ENCODE data around the gene LDLRAD4.

LDLRAD4 gene

DNA sequence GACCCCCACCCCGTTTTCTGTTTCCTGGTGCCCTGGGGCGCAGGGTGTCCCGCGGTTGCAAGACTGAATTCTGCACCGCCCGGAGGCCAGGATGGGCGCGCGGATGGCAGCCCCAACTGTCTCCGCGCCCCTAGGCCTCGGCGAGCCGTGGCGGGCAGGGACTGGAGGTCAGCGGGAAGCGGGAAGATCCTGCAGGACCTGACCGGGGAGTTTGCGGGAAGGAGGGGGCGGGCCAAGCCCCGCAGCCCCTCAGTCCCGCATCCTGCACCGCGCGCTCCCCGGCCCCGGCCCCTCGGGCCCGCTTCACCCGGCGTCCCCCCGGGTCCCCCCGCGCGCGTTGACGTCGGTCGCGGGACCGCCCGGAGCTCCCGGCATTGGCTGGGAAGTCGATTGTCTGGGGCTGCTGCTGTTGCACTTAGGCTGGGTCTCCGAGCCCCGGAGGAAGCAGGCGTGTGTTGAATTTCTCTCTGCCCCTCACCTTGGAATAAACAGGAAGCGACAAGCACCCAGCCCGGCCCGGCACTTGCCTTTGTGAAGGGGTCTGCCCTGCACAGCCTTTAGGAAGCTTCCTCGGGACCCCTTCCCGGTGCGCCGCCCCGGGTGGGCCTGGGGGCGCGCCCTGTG lies at the start of gene LDLRAD4:
Gene LDLRAD4, plus strand, starts transcription at position 393 of the 624 bp plus-strand sequence.
- DNase-seq = peak in 34 of 51 donors; percentile 21 to 72 (median 56)

DNA sequence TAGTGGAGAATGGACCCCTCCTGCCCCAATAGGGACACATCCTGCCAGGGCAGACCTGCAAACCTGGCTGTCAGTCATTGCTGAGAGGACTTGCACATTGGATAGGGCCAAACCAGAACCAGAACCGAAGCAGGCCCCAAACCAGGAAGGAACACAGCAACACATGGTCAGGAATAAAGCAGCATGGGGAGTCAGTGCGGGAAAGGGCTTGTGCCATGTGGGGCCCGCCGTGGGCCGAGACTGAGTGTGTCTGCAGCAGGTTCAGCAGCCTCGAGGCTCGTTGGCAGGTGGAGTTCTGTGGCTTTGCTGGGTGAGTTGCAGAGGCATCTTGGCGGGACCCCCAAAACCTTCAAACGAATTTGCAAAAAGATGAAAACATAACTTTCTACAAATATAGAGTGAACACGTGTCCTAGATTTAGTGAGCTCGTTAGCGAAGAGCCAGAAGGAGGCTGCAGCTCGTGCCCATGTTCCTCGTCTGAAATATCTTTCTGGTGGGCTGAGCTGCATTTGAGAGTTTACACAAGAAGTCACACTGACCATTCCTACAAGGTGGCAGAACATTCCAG lies 44.9 kb upstream of the LDLRAD4 start:
- no peak for DNase-seq

GRCh38 chr18:13175266-13175665 lies 43.3 kb upstream of the LDLRAD4 start:
- no peak for DNase-seq

- DNase-seq = no peak
Measured at GRCh38 chr18:13175754-13176210, 42.8 kb upstream of the LDLRAD4 start.

DNA sequence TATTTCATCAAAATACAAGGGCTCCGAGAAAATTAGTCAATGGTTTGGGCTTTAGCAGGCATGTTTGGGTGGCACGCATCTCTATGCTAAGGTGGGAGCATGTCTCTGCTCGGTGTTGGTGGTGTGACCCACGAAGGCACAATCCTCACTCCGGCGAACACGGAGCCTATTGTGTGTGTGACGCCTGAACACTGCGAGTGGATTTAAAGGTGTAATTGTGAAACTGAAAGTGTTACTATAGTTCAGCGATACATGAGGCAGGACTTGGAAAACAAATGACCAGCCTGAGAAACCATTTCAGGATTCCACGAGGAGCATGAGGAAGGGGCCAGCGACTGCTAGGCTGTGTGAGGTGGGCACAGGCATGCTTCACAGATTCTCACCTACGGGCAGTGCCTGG lies 41.7 kb upstream of the LDLRAD4 start:
- DNase-seq = no peak

GRCh38 chr18:13178197-13178596 lies 40.4 kb upstream of the LDLRAD4 start:
- DNase-seq = no peak

DNA sequence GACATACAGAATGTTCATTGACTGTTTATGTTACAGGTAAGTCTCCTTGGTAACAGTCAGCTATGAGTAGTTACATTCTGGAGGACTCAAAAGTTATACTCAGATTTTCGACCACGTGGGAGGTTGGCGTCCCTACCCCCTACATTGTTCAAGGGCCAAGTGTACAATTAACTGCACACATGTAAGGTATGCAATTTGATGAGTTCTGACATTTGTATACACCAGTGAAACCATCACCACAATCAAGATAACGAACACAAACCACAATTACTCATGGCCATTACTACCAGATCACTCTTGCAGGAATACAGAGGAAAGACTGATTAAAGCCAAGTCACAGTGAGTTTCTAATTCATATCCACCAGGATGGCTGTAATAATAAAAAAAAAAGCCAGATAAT lies 39.6 kb upstream of the LDLRAD4 start:
- DNase-seq = no peak

DNA sequence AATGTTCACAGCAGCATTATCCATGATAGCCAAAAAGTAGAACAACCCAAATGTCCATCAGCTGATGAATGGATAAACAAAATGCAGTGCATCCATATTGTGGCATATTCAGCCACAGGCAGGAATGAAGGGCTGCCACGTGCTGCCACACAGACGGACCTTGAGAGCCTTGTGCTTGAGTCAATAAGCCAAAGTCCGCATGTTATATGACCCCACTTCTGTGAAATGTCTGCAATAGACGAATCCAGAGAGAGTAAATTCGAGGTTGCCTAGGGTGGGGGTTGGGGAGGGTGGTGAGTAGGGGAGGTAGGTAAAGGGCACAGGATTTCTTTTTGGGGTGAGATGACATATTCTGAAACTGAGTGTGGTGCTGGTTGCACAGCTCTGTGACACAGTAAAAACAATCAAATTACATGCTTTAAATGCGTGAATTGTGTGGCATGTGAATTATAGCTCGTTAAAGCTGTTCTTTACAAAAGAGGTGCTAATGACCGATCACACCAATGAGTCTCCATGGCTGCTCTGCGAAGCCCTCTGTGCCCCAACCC lies 38.9 kb upstream of the LDLRAD4 start:
- no peak for DNase-seq

DNA sequence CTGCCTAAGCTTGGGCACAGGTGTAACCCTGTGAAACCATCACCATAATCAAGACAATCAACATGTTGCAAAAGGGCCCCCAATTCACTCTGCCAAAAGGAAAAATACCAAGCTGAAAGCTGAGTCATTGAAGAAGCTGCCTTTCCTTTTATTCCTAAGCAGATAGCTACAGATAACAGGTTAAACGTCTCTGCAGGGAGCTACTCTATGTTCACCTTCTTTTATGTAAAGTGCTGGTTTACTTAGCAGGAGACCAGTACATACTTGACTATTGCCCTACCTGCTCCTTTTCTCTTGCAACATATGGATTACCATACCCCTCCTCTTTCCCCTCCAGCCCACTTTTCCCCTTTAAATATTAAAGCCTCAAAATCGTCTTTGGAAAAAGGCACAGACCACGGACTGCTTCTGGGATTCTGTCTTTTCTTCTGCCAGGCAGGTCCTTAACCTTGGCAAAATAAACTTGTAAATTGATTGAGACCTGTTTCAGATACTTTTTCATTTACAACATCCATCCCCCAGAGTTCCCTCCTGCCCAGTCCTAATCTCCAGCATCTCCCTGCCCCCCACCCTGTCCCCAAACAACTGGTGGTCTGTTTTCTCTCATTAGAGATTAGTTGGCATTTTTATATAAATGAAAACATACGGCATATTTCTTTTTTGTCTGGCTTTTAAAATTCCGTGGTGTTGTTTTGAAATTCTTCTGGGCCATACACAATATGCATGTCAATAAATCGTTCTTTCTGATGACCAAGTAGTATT lies 37.8 kb upstream of the LDLRAD4 start:
- DNase-seq = no peak

- no peak for DNase-seq
Measured at GRCh38 chr18:13181765-13182164, 36.8 kb upstream of the LDLRAD4 start.

DNA sequence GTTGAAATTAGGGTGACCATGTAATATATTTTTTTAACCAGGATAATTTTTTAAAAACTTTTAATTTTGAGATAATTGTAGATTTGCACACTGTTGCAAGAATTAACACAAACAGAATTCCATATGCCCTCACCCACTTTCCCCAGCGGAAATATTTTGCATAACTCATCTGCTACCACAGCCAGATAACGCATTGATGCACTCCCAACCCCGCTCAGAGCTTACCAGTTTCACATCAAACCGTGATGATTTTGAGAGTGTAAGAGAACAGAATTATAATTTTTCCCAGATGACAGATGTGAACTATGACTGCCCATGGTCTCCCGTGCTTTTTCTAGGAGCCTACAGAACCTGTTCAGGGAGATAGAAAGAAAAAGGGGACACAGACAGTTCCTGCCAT lies 35.2 kb upstream of the LDLRAD4 start:
- no peak for DNase-seq

GRCh38 chr18:13183790-13184189 lies 34.8 kb upstream of the LDLRAD4 start:
- no peak for DNase-seq

GRCh38 chr18:13184396-13184795 lies 34.2 kb upstream of the LDLRAD4 start:
- DNase-seq = no peak

DNA sequence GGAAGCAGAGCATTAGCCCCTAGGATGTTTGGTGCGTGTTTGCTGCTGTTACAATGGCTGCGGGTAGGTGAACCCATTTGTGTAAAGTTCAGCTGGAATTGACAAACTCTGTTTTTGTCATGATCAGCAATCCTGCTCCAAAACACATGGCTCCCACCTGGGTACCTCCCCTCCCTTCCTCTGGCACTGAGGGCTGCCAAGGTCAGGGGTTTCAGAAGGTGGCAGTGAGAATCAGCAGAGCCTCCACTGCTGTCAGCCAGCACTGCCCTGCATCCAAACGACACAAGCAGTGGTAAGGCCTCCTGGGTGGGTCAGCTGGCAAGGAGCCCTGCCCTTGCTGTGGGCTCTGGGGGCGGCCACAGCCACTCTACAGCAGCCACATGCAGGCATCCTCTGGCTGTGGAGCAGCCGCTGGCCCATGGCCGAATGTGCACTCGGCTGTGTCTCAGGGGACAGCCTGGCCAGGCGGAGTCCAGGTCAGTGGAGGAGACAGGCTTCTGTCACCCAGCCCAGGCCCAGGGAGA lies 32.8 kb upstream of the LDLRAD4 start:
- DNase-seq = no peak

- DNase-seq = no peak
Measured at GRCh38 chr18:13186687-13187086, 31.9 kb upstream of the LDLRAD4 start.

DNA sequence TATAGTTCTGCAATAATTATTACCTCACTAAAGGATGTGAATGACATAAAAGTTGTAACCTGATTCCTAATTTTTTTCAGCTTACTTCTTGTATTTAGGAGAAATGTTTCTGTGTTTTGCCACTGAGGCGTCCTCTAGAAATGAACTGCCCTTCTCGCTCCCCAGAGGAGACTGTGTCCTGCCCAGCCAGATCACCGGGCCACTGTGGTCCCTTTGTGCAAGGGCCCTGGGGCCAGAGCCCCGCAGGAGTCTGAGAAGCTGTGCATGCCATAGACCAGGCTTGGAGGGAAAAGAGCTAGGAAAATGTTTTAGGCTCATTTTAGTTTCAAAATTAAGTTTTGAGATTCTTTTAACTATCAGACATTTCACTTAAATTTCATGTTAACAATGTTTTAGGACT lies 31.1 kb upstream of the LDLRAD4 start:
- no peak for DNase-seq

GRCh38 chr18:13191031-13191430 lies 27.5 kb upstream of the LDLRAD4 start:
- DNase-seq = no peak

DNA sequence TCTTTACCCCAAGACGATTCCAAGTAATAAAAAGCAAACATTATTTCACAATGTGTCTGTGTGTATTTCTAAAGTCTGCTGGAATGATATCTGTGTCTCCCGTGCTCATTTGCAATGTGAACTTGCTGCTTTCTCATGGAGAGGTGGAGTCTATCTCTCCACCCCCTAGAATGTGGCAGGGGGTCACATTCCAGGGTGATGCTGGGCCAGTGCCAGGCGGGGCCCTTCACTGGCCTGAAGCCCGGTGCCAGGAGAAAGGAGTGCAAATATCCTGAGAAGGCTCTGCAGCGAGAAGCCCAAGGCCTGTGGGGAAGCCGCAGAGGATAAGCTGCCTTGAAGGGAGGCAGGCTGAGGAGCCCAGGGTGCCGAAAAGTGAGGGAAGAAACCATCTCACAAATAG lies 26.8 kb upstream of the LDLRAD4 start:
- DNase-seq = no peak

GRCh38 chr18:13192970-13193369 lies 25.6 kb upstream of the LDLRAD4 start:
- no peak for DNase-seq

- no peak for DNase-seq
Measured at GRCh38 chr18:13194239-13194638, 24.3 kb upstream of the LDLRAD4 start.

DNA sequence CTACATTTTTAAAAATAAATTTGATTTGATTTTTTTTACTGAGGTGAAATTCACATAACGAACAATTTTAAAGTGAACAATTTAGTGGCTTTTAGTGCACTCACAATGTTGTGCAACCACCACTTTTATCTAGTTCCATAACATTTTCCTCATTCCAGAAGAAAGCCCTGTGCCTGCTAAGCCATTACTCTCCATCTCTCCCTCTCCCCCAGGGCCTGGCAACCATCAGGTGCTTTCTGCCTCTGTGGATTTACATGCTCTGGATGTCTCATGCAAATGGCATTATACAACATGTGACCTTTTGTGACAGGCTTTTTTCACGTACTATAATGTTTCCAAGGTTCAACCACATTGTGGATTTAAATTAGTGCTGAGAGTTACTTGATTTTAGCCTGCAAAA lies 19.9 kb upstream of the LDLRAD4 start:
- no peak for DNase-seq

- no peak for DNase-seq
Measured at GRCh38 chr18:13199169-13199568, 19.4 kb upstream of the LDLRAD4 start.

Measured in hypothalamus (tissue), 51 donors.